ENCODE data around the gene ENPP3.
"Not testable (repeated sequence)": the region's sequence is repeated elsewhere in the genome, so short reads cannot be mapped to it uniquely, and the experiment has no call there.

ENPP3 gene

GRCh38 chr6:131685266-131685780 is 48.2 kb downstream of the ENPP3 start:
- no peak for DNase-seq (ENCODE audit: low read depth, low spot score)

DNA sequence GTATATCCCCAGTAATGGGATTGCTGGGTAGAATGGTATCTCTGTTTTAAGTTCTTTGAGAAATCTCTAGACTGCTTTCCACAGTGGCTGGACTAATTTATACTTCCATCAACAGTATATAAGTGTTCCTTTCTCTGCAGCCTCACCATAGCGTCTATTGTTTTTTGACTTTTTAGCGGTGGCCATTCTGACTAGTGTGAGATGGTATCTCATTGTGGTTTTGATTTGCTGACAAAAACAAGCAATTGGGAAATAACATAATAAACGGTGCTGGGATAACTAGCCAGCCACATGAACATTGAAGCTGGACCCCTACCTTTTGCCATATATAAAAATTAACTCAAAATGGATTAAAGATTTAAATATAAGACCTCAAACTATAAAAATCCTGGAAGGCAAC is 49.9 kb downstream of the ENPP3 start:
- DNase-seq (ENCODE audit: low read depth, low spot score) = peak; percentile 2

GRCh38 chr6:131688286-131688685 is 51.2 kb downstream of the ENPP3 start:
- DNase-seq (ENCODE audit: low read depth, low spot score) = no peak

DNA sequence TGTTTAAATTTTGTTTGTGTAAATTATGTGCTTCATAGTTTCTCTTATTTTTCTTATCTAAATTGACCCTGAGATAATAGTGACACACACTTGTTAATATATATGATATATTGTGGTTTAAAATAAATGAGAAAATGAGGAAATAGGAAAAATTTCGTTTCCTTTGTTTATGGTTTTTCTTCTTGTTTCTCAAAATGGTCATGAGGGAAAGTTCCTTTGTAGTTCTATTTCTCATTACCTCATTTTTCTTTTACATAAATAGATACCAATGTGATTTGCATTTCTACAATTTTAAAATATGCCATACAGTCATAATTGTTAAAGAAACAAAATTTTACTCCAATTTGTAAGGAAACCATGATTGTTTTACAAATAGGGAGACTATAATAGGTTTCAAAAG is 54.9 kb downstream of the ENPP3 start:
- DNase-seq (ENCODE audit: low read depth, low spot score) = no peak

GRCh38 chr6:131692589-131692988 is 55.5 kb downstream of the ENPP3 start:
- no peak for DNase-seq (ENCODE audit: low read depth, low spot score)

- no peak for DNase-seq (ENCODE audit: low read depth, low spot score)
Observed at GRCh38 chr6:131693384-131693783, 56.3 kb downstream of the ENPP3 start.

DNA sequence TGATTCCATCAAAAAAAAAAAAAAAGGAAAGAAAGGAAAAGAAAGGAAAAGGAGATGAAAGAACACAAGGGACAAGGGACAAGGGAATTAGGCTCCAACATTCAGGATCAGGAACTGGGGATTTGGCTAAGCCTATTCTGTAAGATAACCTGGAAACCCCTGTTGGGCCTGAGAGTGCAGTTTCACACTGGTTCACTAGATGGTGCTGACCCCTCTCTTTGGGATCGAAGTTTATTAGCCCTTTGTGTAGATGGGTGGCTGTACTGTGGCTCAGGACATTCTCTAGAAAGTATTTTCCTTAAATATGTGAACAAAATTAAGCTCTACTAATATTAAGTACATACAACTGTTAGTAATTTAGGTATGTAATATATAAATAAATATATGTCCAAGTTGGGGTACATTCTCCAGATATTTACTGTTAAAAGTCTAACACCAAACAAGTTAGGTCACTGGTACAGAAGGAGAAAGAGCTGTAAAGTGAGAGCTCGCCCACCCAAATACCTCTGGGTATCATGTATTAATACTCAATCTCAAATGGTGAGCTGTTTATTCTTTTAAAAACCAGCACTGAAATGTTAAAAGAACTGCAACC is 57.8 kb downstream of the ENPP3 start:
- DNase-seq (ENCODE audit: low read depth, low spot score) = peak; percentile 83

DNA sequence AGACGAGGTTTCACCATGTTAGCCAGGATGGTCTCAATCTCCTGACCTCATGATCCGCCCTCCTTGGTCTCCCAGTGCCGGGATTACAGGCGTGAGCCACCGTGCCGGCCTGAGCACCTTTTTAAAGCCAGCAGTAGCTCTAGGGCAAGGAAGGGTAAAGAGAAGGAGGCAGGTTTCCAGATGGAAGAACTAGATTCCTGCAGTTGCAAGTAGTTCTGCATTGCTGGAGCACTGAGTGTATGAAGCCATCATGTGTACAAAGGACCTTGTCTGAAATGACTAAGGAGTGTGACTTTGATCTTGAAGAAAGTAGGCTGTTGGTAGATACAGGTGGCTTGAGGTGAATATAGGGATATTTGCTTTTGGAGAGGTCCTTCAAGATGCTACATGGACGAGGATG is 59.9 kb downstream of the ENPP3 start:
- no peak for DNase-seq (ENCODE audit: low read depth, low spot score)

GRCh38 chr6:131700851-131701250 is 63.7 kb downstream of the ENPP3 start:
- DNase-seq (ENCODE audit: low read depth, low spot score) = not testable (repeated sequence)

GRCh38 chr6:131703905-131704304 is 66.8 kb downstream of the ENPP3 start:
- DNase-seq (ENCODE audit: low read depth, low spot score) = not testable (repeated sequence)

GRCh38 chr6:131710917-131711316 is 73.8 kb downstream of the ENPP3 start, which contains the start of gene CTAGE9:
TSS of gene CTAGE9 (minus strand) at chr6:131711017. CDS start at chr6:131711017, 0 bp downstream.
- not testable (repeated sequence) for DNase-seq (ENCODE audit: low read depth, low spot score)

DNA sequence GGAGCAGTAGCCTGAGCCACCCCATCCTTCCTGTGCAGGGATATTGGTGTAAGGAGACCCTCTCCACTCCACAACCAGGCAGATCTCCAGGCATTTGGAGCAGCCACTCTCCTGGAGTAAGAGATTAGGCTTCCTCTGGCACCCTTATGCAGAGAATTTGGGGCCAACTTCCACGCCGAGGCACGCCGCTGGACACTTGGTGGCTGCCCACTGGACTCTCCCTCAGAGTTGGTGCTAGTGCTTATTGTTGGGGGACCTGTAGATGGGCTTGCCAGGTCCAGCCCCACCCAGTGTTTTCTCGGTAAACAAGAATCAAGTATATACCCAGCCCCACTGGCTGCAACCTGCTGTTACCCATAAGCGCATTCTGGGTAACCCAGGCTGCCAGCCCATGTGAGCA is 78.5 kb downstream of the ENPP3 start:
- DNase-seq (ENCODE audit: low read depth, low spot score) = not testable (repeated sequence)

GRCh38 chr6:131717836-131718542 is 80.9 kb downstream of the ENPP3 start:
- DNase-seq (ENCODE audit: low read depth, low spot score) = no peak

DNA sequence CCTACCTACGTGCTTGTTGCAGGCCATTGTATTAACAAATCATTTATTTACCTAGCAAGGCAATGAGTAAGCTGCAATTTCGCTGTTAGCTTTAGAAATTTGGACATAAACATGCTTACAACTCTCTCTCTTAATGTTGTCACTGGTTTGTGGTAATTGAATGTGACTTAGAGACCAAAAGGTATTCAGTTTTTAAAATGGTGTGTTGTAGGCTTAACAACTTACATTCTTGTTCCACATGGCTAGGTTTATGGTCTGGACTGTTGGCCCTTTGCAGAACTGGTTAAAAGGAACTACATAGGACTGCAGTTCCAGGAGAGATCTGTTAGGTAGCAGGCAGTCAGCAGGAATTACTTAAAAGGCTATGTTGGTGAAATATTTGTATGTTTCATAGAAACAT is 84.1 kb downstream of the ENPP3 start:
- DNase-seq (ENCODE audit: low read depth, low spot score) = no peak

DNA sequence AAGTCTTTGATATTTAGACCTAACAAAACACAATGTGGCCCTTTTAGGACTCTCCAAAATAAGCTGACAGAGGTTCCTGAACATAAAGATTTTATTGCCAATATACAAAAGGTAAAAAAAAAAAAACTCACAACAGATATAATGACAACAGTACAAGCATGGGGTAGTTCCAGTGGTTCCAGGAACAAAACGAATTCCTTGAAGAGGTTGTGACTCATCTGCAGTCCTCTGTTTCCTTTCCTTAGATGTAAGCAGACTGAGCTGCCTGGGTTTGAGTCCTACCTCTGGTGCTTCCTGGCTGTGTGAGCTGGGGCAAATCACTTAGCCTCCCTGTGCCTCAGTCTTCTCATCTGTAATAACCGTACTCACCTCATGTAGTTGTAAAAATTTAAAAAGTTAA is 87.0 kb downstream of the ENPP3 start:
- peak; percentile 2 for DNase-seq (ENCODE audit: low read depth, low spot score)

DNA sequence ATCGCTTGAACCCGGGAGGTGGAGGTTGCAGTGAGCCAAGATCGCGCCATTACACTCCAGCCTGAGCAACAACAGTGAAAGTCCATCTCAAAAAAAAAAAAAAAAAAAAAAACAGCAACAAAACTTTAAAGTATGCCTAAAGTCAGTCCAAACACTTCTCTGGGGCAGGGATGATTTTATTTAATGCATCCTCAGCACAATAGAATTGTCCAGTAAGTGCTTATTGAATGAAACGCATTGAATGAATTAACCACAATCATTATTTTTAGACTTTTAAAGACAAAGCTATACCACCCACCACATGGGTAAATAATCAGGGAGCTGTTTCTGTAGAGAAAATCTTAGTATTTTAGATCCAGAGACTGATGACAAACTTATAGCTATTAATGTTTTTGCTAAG is 90.4 kb downstream of the ENPP3 start:
- DNase-seq (ENCODE audit: low read depth, low spot score) = no peak

DNA sequence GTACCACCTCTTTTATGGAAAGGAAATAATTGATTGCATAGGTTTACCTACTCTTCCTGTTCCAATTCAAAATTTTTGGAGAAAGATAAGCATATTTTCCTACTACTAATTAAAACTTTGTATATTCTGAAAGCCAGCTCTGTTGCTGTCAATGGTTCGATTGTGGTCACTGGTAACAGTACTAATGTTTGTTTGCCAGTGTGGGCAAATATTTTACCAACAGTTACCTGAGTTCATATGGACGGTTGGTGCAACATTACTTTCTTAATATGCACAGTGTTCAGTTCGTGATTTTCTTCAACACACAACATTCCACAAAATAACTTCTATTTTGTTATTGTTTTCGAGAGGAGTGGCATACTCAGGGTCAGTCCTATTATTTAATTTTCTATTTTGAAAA is 90.8 kb downstream of the ENPP3 start:
- no peak for DNase-seq (ENCODE audit: low read depth, low spot score)

DNA sequence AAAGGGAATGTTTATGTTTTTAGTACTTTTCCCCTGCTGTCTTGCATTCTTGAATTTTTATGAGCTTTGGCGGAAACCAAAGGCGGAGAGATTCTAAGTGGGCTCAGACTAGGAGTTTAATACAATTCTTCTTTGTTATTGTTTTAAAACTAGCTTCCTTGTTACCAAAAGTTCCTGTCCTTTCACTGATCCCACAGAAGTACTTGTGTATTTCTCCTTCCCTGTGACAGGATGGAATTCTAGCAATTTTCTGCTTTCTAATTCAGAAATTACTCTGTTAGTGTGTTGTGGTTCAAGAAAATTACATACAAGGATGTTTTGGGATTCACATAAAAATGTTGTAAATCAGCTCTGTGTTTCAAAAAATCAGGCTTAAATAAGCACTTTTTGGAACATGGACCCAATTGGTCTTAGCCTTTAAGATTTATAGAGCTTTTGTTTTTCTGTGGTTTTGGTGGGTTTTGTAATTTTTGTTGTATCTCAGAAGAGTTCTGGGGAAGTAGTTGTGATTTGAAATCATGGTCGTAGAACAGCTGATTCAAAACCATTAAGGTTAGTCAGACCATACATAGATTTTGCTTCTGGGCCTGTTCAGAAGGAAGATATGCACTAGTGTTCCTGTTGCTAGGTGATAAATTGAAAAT is 91.3 kb downstream of the ENPP3 start:
- DNase-seq (ENCODE audit: low read depth, low spot score) = peak; percentile 44

- DNase-seq (ENCODE audit: low read depth, low spot score) = no peak
Observed at GRCh38 chr6:131729550-131729949, 92.4 kb downstream of the ENPP3 start.

DNA sequence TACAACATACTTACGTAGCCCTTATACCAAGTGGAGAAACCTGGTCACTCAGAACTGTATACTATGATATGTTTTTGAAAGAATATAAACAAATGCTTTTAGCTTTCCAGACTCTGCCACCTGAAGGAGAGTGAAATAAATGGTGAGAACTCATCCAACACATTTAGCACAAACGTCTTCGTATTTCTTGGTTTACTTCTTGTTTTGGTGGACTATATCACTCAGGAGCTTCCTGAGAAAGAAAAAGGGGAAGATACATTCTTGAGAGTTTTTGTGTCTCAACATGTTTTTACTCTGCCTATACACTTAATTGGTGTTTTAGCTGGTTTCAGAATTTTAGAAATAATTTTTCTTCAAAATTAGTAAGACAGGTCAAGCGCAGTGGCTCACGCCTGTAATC is 93.2 kb downstream of the ENPP3 start:
- no peak for DNase-seq (ENCODE audit: low read depth, low spot score)

DNA sequence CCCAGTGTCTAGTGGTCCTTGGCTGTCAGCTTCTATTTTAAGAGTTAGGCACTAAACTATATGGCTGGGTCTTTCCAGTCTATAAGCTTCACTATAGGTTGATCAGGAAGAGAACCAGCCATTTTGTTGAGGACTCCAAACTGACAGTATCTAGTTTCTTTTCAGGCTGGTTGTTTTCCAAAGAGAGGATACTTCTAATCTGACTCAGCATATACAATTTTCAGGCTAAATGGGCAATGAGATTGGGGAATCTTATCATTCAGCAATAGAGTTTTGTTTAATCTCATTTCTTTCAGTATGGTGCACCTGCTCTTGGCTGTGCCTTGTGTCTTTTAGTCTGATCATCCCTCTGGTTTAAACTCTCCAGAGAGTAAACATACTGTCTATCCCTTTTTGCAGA is 94.1 kb downstream of the ENPP3 start:
- no peak for DNase-seq (ENCODE audit: low read depth, low spot score)

DNA sequence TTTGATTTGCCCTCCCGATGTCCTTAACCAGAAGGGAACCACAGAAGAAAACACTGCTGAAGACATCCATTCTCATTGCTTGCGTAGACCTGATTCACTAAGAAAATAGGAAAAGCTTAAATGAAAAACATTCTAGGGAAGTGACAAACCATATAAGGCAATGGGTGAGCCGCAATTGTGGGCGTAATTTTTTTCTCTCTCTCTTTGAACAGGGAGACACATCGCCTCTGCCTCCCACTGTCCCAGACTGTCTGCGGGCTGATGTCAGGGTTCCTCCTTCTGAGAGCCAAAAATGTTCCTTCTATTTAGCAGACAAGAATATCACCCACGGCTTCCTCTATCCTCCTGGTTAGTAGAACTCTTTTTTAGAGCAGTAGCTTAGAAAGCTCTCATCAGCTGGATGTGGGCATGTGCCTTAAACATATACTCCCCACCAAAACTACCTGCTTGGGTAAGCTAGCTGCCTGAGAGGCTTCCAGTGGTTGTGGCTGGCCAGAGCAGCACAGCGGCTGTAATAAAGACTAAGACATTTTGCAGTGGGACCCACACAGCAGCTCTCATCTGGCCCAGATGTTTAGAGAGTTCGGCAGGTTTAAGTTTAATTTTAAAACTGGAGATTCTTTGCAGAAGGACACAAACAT is 96.4 kb downstream of the ENPP3 start:
- peak; percentile 67 for DNase-seq (ENCODE audit: low read depth, low spot score)
